Fibroblast of peridontal ligament (primary cell): ENCODE measurements around the gene CDH23.
A peak's percentile ranks its signal among the peaks of the same experiment; 100 is the strongest.

Experiments used
- DNase-seq: peaks from one replicate; pipeline ENCODE4 v3.0.0-alpha.2; 2010; ENCODE audit errors: extremely low read depth

Gene CDH23

DNA sequence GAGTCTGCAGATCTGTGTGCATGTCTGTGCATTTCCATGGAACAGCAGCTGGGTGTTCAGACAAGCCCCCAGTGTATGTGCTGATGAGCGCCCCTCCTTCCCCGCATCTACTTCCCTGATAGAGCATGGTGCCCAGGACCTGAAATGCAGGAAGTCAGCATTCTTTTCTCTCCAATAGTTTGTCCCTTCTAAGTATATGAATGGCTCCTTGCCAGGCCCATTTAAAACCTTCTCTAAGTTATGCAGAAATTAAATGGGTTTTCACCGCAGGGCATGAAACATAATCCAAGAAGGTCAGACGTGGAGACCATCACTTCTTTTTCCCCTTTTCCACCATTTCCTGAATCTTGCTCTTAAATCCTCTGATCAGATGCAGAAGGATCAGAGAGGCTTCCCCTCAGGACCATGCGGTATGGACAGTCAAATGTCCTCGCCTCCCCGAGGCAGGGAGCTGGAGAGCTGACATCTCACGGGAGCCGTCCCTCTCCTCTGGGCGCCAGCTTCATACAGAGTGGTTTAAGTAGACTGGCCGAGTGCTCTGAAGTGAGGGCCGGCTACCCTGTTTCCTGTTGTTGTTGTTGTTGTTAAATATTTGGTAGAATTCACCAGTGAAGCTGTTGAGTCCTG is 167.6 kb downstream of the CDH23 start:
- DNase-seq: no peak

- no peak for DNase-seq
Measured at GRCh38 chr10:71565284-71566000, 168.7 kb downstream of the CDH23 start.

DNA sequence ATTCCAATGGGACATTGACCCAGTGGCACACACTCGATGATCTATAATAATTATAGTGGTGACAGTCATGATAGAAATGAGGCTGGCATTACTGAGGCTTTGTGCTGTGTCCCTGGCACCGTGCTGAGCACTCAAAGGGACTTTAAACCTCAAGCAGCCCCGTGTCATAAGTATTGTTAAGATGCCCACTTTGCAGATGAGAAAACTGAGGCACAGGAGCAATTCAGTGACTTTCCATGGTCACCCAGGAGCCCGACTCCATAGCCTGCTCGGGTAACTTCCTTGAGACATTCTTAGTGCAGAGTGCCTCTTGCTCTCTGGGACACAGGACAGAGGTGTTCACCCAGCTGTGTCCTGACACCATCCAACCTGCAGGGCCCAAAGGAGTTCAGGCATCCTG is 170.3 kb downstream of the CDH23 start:
- DNase-seq: no peak

- DNase-seq: no peak
Measured at GRCh38 chr10:71568896-71569492, 172.3 kb downstream of the CDH23 start.

DNA sequence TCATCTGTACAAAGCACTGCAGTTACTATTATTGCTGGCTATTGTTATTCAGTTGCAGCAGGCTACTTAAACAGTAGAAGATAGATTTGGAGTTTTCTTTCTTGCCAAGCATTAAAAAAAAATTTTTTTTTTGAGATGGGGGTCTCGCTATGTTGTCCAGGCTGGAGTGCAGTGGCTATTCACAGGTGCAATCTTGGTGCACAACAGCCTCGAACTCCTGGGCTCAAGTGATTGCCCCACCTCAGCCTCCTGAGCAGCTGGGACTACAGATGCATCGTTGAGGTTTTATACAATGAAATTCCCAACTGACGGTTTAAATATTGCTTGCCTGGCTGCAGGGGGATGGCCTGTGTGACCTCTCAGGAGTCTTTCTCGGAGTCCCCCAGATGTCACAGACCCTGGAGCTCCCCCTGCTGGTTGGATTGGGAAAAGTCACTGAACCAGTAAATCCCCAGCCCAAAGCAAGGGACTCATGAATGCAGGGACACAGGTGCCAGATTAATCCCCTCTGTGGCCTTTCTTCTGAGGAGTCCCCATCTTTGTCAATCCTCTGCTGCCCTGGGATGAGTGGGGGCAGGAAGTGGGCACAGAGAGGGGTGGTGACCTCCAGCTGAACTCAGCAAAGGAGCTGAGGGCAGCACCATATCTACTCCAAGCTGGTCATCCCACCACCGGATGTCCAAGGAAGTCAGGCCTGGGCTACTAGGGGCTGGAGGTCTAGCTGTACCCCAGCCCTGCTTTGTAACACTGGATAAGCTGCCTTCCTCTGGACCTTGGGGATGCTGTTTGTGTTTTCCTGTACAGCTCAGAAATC is 173.3 kb downstream of the CDH23 start:
- DNase-seq: peak; percentile 45

- no peak for DNase-seq
Measured at GRCh38 chr10:71571460-71572175, 174.9 kb downstream of the CDH23 start.

DNA sequence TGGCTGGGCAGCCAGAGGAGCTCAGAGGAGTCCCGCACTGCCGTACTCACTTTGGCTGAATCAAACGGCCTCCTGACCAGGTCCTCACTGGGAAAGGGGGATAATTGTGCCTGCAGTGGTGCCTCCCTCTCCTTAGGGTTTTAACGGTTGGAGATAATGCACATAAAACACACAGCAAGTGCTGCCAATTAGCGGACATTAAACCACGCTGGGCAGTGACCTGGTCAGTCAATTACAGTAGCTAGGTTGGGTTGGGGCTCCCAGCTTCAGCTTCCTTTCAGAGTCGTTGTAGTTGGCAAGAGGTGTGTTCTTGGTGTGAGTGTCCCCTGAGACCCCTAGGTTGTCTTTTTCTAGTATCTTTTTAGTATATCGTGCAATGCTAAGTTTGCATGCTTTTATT is 176.2 kb downstream of the CDH23 start:
- DNase-seq: no peak

DNA sequence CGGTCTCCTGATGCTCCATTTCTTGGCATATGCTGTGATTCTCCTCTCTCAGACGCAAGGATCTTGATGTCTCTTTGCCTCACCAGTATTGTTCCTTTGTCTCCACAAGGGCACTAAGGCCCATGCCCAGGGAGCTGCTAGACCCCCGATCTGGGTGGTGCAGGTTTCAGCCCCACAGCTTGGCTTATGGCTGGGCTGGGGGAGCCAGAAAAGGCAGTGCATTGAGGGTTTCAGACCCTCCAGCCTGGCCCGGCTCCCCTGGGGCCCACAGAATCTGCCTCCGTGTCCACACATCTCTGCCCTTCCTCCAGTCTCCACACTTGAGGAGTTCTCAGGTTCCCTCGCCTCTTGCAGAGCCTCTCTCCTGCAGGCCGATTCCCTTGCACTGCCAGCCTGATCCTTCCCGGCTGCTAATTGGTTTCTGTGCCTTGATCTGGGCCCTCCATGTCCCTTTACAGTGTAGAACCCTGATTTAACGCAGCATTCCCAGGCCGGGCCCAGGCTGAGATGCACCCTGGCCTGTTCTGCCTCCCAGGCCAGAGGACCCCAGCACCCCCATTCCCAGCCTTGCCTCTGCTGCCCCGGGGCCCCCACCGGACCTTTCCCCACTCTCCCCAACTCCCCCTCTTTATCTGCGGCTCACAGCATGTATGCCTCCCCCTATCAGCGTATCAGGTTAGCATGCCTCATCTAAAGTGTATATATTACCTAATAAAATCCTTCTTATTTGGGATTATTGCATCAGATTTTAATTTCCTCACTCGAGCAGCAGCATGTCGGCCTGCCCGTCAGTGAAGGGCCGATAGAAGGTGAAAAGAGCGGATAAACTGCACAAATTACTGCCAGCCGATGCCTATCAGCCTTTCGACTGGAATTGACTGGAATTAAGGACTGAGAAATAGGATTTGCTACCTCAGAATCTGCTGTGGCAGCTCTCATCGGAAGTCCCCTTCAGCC is 177.1 kb downstream of the CDH23 start:
- no peak for DNase-seq

DNA sequence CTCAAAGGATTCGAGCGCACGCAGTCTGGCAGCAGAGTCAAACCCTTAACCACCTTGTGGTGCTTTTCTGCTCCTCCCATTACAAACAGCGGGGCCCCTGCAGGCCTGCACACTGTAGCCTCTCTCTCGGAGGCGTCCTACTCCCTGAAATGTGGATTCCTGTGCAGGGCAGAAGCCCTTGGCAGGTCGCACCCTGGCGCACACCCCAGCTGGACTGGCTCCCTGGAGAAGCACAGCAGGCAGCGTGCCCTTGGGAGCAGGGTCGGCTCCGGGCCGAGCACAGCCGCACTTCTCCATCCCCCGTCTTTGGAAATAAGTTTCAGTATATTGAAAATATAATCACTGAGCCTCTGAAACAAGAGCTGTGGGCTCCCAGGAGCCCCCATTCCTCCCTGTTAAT is 178.7 kb downstream of the CDH23 start:
- no peak for DNase-seq

DNA sequence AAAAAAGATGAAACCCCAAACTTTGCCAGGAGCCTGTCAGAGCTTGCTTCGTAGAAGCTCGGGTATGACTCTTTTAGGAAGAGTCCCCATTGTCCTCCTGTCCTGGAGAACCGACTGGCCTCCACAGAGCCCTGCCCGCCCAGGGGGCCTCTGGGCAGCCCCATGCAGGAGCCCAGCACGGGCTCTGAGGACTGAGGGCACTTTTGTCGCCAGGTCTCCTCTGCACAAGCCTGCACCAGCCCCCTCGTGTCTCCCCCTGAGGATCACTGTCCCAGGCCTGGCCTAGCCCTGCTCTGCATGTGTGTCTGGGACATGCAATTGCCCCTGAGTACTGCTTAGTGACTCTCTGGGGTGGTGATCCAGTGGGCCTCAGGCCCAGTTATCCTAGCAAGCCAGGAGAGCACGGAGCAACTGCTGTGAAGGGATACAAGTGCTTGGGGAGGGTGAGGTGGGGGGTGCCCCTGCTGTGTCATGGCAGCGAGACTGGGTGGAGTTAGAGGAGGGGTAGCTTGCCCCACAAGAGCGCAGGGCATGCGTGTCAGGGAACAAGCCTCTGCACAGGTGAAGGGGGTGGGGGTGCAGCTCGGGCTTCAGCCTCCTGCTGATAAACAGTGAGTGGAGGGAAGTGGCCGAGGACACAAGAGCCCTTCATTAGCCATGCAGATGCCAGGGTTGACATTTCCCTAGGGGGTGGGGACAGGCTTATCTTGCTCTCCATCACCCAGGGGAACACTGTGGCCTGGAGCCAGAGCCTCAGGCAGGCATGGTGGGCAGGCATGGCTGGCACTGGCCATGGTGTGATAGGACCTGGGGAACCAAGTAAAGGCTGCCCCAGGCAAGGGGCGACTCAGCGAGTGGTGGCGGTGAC is 179.4 kb downstream of the CDH23 start:
- no peak for DNase-seq

DNA sequence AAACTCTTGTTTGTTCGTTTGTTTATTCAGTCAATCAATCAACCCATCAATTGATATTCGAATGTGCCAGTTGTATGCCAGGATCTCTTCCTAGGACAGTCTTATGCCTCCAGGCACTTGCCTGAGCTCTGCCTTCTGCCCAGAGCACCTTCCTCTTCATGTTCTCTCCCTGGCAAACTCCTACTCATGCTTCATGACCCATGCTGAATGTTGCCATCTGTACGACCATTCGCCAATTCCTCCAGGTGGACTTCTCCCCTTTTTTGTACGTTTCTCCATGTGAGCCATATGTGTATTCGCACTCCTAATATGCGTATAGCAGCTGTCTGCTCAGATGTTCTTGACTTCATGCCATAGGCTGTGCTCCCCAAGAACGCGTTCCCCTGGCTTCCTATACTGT is 180.1 kb downstream of the CDH23 start:
- no peak for DNase-seq

- no peak for DNase-seq
Measured at GRCh38 chr10:71577345-71577744, 180.6 kb downstream of the CDH23 start.

- no peak for DNase-seq
Measured at GRCh38 chr10:71578069-71578468, 181.3 kb downstream of the CDH23 start.

- DNase-seq: no peak
Measured at GRCh38 chr10:71579668-71580067, 182.9 kb downstream of the CDH23 start.

- no peak for DNase-seq
Measured at GRCh38 chr10:71580415-71580814, 183.7 kb downstream of the CDH23 start.

DNA sequence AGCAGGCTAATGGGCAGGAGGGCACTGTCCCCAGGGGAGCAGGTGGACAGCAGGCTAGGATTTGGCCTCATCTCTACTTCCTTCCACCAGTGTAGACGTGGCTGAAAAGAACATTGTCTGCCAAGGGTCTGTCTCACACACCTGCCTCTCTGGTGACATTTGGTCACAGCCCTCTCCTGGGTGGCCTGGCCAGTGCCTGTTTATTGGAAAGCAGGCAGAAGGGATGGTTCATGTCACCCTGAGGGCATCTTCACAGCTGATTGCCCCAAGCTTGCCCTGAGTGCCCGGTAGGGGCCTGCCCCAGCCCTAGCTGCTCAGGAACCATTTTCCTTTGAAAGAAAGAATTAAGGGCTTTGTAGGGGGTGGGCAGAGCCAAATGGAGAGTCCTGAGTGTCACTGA is 184.2 kb downstream of the CDH23 start:
- no peak for DNase-seq

DNA sequence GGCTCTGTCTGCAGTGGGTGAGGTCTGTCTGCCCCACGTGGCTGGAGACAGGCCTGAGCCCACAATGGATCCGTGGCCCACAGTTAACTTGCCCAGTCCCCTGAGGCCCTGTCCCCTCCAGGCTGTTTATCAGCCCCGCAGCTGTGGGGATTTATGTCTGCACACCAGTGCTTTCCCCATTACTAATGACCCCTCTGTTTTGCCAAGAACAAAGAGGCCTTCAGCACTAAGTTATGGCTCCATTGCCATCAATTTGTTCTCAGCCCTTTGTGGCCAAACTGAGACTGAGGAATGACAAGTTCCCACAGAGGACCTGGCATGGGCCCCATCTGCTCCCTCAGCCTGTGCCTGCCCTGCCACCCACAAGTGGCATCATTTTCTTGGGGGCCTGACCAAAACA is 184.7 kb downstream of the CDH23 start:
- no peak for DNase-seq

DNA sequence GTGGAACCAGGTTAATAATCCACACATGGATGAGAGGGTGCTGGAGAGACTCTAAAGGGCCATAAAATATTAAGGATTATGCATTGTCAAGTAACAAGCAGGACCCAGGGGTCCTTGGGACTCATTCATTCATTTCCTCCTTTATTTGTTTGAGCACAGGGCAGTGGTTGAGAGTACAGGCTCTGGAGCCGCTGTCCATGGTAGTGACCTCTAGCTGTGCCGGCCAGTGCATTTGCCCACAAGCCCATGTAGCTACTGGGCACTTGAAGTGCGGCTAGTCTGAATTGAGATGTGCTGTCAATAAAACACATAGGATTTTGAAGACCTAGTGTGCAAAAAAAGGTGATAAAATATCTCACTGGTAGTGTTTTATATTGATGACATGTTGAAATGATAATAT is 185.3 kb downstream of the CDH23 start:
- DNase-seq: peak; percentile 49
